GM21723 (cell line): ENCODE results near the gene YAP1.

Source experiments
- ATAC-seq: cut with Tn5 transposase; IDR thresholded peaks from one replicate; pipeline ENCODE4 v1.9.1; 2021; ENCODE audit warnings: mild to moderate bottlenecking, moderate library complexity; ENCODE audit not compliant: unreplicated experiment

YAP1 gene

GRCh38 chr11:102157219-102157618, 47.0 kb downstream of the YAP1 start:
- ATAC-seq = no peak

- ATAC-seq = no peak
These were observed 48.0 kb downstream of the YAP1 start for GRCh38 chr11:102158164-102158735.

GRCh38 chr11:102163368-102163767, 53.1 kb downstream of the YAP1 start:
- no peak for ATAC-seq

- ATAC-seq = no peak
These were observed 56.2 kb downstream of the YAP1 start for GRCh38 chr11:102166175-102167064.

GRCh38 chr11:102168481-102168880, 58.2 kb downstream of the YAP1 start:
- ATAC-seq = no peak

GRCh38 chr11:102171101-102171500, 60.9 kb downstream of the YAP1 start:
- ATAC-seq = no peak

- no peak for ATAC-seq
These were observed 62.0 kb downstream of the YAP1 start for GRCh38 chr11:102172127-102172848.

GRCh38 chr11:102177126-102177525, 66.9 kb downstream of the YAP1 start:
- ATAC-seq = no peak

GRCh38 chr11:102177974-102178631, 67.9 kb downstream of the YAP1 start:
- no peak for ATAC-seq

- ATAC-seq = no peak
These were observed 69.1 kb downstream of the YAP1 start for GRCh38 chr11:102179371-102179770.

GRCh38 chr11:102184269-102184987, 74.2 kb downstream of the YAP1 start:
- ATAC-seq = no peak

GRCh38 chr11:102186551-102187191, 76.4 kb downstream of the YAP1 start:
- ATAC-seq = no peak

- ATAC-seq = no peak
These were observed 77.3 kb downstream of the YAP1 start for GRCh38 chr11:102187416-102188151.

- ATAC-seq = no peak
These were observed 78.2 kb downstream of the YAP1 start for GRCh38 chr11:102188488-102188887.

- ATAC-seq = no peak
These were observed 81.6 kb downstream of the YAP1 start for GRCh38 chr11:102191832-102192231.

- no peak for ATAC-seq
These were observed 82.3 kb downstream of the YAP1 start for GRCh38 chr11:102192349-102193066.

- ATAC-seq = no peak
These were observed 84.0 kb downstream of the YAP1 start for GRCh38 chr11:102194257-102194656.

- ATAC-seq = no peak
These were observed 84.7 kb downstream of the YAP1 start for GRCh38 chr11:102194990-102195389.

- ATAC-seq = no peak
These were observed 86.1 kb downstream of the YAP1 start for GRCh38 chr11:102196351-102196750.
